Measurements from ENCODE around the gene TPSAB1.
"Not testable (repeated sequence)": the region's sequence is repeated elsewhere in the genome, so short reads cannot be mapped to it uniquely, and the experiment has no call there.

TPSAB1 gene

GRCh38 chr16:1240436-1240835, at the start of gene TPSAB1:
TPSAB1 (plus strand) TSS chr16:1240705; CDS start chr16:1240939, 234 bp downstream.
- not testable (repeated sequence) for DNase-seq

- DNase-seq = not testable (repeated sequence)
Observed at GRCh38 chr16:1190789-1191188, 49.7 kb upstream of the TPSAB1 start.

GRCh38 chr16:1192384-1193073, 48.0 kb upstream of the TPSAB1 start:
- DNase-seq = no peak

GRCh38 chr16:1193143-1193824, 47.2 kb upstream of the TPSAB1 start:
- DNase-seq = no peak

GRCh38 chr16:1193825-1194581, 46.5 kb upstream of the TPSAB1 start:
- DNase-seq = no peak

GRCh38 chr16:1194665-1195392, 45.7 kb upstream of the TPSAB1 start:
- DNase-seq = no peak

- no peak for DNase-seq
Observed at GRCh38 chr16:1195393-1195666, 45.2 kb upstream of the TPSAB1 start.

GRCh38 chr16:1196494-1196893, 44.0 kb upstream of the TPSAB1 start:
- DNase-seq = no peak

- DNase-seq = no peak
Observed at GRCh38 chr16:1197237-1197866, 43.2 kb upstream of the TPSAB1 start.

- DNase-seq = no peak
Observed at GRCh38 chr16:1198194-1198593, 42.3 kb upstream of the TPSAB1 start.

GRCh38 chr16:1198671-1199346, 41.7 kb upstream of the TPSAB1 start:
- not testable (repeated sequence) for DNase-seq

- no peak for DNase-seq
Observed at GRCh38 chr16:1199347-1200013, 41.0 kb upstream of the TPSAB1 start.

GRCh38 chr16:1200014-1200627, 40.4 kb upstream of the TPSAB1 start:
- DNase-seq = no peak

GRCh38 chr16:1201444-1201843, 39.1 kb upstream of the TPSAB1 start:
- no peak for DNase-seq

- DNase-seq = no peak
Observed at GRCh38 chr16:1202274-1202673, 38.2 kb upstream of the TPSAB1 start.

GRCh38 chr16:1204933-1205332, 35.6 kb upstream of the TPSAB1 start:
- no peak for DNase-seq

GRCh38 chr16:1206326-1206725, 34.2 kb upstream of the TPSAB1 start:
- DNase-seq = no peak

- DNase-seq = no peak
Observed at GRCh38 chr16:1206786-1207185, 33.7 kb upstream of the TPSAB1 start.

GRCh38 chr16:1208239-1208830, 32.2 kb upstream of the TPSAB1 start:
- no peak for DNase-seq

- no peak for DNase-seq
Observed at GRCh38 chr16:1209081-1209480, 31.4 kb upstream of the TPSAB1 start.

GRCh38 chr16:1210461-1210860, 30.0 kb upstream of the TPSAB1 start:
- DNase-seq = no peak

Measured in cortex of kidney (tissue), 1 donor.